ENCODE measurements around the gene ELOVL1. TPM values are rescaled to one million over a fixed set of nuclear protein-coding genes. Genes with fewer than 3 reads are reported as not detected.

The ELOVL1 gene
- total RNA-seq, 1 donor from 2014 or later, result 40.3 TPM

DNA sequence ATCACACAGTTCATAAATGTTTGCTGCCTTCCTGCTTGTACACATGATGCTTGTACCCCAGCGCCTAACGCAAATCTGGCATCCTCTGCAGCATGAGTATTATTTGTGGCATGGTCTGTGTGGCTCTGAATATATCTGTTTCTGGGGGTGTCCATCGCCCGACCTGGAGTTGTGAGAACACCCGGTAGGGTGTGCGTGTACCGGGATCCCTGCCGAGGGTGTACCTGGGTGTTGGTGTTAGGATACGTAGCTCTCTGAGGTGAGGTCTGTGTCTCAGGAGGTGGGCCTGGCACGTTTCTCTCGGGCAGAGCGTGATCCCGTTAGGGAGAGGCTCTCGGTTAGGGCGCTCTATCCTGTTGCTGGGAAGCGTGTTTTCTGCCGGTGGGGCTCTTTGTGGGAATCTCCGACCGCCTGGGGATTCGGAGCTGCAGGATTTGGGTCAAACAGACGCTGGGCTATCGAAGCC, 19.4 kb downstream of the ELOVL1 start:
- Mint-ChIP-seq H3K27me3 (ENCODE audit: low read depth) (peaks cover 3% of the 10 kb centered on the region), H3K4me1 (peaks cover 13% of the 10 kb centered on the region), H3K9me3 (no peaks in the 10 kb centered on the region), H3K36me3 (no peaks in the 10 kb centered on the region), H3K27ac (peak overlapping the region; percentile 37), H3K4me3 (peak overlapping the region; percentile 53)
- no peak for DNase-seq (ENCODE audit: low spot score in 2 of 2, unreplicated experiment in 2 of 2)
- TF ChIP-seq CTCF (IDR thresholded peaks at IDR 0.05; ENCODE audit: unreplicated experiment), result no peak

GRCh38 chr1:43346636-43347035, 21.2 kb downstream of the ELOVL1 start:
- no peaks in the 10 kb centered on the region for H3K36me3 Mint-ChIP-seq
- no peak for TF ChIP-seq CTCF (IDR thresholded peaks at IDR 0.05; ENCODE audit: unreplicated experiment)
- H3K9me3 Mint-ChIP-seq, result no peaks in the 10 kb centered on the region
- no peak overlapping the region for H3K4me3 Mint-ChIP-seq
- H3K27me3 Mint-ChIP-seq (ENCODE audit: low read depth), result peaks cover 3% of the 10 kb centered on the region
- no peak for DNase-seq (ENCODE audit: low spot score in 2 of 2, unreplicated experiment in 2 of 2)
- peaks cover 13% of the 10 kb centered on the region for H3K4me1 Mint-ChIP-seq
- no peak overlapping the region for H3K27ac Mint-ChIP-seq

DNA sequence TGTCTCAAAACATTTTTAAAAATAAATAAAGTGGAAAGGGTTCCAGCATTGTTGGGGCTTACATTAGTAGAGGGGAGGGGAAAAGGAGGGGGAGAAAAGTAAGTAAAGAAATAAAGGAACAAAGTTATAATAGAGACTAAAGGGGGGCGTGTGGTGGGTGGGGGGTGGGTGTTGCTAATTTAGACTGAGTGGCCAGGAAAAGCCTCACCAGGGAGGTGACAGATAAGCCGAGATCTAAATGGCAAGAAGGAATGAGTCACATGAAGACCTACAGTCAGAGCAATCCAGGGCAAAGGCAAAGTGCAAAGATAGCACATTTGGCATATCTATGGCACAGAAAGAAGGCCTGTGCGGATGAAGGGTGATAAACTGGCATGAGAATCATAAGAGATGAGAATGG, 22.7 kb downstream of the ELOVL1 start:
- no peak for DNase-seq (ENCODE audit: low spot score in 2 of 2, unreplicated experiment in 2 of 2)
- Mint-ChIP-seq H3K4me1 (peaks cover 13% of the 10 kb centered on the region), H3K4me3 (no peak overlapping the region), H3K36me3 (no peaks in the 10 kb centered on the region), H3K9me3 (no peaks in the 10 kb centered on the region), H3K27me3 (ENCODE audit: low read depth) (peaks cover 3% of the 10 kb centered on the region), H3K27ac (no peak overlapping the region)
- TF ChIP-seq CTCF (IDR thresholded peaks at IDR 0.05; ENCODE audit: unreplicated experiment), result no peak

DNA sequence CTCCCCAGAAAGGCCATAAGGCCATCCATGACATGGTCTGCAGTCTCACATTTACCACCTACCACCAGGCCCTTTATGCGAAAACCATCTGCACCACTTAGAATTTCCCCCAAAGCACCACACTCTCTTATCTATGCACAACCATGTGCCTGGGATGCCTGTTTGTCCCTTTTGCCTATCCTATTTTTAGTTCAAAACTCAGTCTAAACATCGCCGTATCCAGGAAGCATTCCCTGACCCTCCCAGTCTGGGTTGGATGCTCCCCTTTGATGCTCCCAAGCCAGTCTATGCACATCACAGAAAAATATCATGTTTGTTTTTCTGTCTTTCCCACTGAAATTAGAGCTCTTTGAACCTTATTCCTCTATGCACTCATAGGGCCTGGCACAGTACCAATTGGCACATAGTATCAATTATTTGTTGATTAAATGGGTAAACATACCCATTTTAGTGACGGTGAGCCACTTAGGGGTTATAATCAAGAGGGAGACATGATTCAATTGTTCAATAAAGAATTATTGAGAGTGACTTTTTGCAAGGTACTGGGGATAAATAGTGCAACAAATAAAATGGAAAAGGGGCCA, 23.5 kb downstream of the ELOVL1 start:
- H3K27me3 Mint-ChIP-seq (ENCODE audit: low read depth), result peaks cover 3% of the 10 kb centered on the region
- TF ChIP-seq CTCF (IDR thresholded peaks at IDR 0.05; ENCODE audit: unreplicated experiment), result no peak
- DNase-seq (ENCODE audit: low spot score in 2 of 2, unreplicated experiment in 2 of 2), result no peak
- peaks cover 6% of the 10 kb centered on the region for H3K4me1 Mint-ChIP-seq
- no peak overlapping the region for H3K4me3 Mint-ChIP-seq
- H3K27ac Mint-ChIP-seq, result no peak overlapping the region
- H3K9me3 Mint-ChIP-seq, result no peaks in the 10 kb centered on the region
- H3K36me3 Mint-ChIP-seq, result no peaks in the 10 kb centered on the region

DNA sequence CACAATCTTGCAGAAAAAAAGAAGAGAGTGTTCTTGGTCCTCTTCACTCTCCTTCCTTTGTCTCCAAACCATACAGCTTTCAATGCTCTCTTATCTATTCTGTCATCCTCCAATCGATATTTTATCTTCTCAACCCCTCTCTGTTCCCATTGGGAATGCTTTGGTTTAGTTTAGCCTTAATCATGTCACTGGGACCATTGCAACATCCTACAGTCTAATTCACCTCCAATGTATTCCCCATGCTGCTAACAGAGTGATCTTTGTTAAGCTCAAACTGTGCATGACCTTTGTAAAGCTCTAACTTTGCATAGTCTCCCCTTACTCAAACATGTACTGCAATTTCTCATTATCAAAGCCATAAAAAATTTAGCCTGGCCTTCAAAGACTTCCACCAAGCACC, 27.3 kb downstream of the ELOVL1 start:
- H3K27ac Mint-ChIP-seq, result no peak overlapping the region
- no peak for TF ChIP-seq CTCF (IDR thresholded peaks at IDR 0.05; ENCODE audit: unreplicated experiment)
- no peaks in the 10 kb centered on the region for H3K9me3 Mint-ChIP-seq
- H3K4me3 Mint-ChIP-seq, result no peak overlapping the region
- peaks cover 3% of the 10 kb centered on the region for H3K27me3 Mint-ChIP-seq (ENCODE audit: low read depth)
- DNase-seq (ENCODE audit: low spot score in 2 of 2, unreplicated experiment in 2 of 2), result no peak
- no peaks in the 10 kb centered on the region for H3K36me3 Mint-ChIP-seq
- H3K4me1 Mint-ChIP-seq, result no peaks in the 10 kb centered on the region

All from mesothelial cell of epicardium (in vitro differentiated cells).